GM12874 (cell line): ENCODE results near the gene KIF26A.

Experiments used
- TF ChIP-seq, protein P1 (sequence below): IDR thresholded peaks from 2 replicates; pipeline ENCODE4 v1.5.1; 2011; ENCODE audit warnings: low read depth, mild to moderate bottlenecking, control low read depth, low read length, moderate library complexity; ENCODE audit not compliant: insufficient read depth

Gene KIF26A

DNA sequence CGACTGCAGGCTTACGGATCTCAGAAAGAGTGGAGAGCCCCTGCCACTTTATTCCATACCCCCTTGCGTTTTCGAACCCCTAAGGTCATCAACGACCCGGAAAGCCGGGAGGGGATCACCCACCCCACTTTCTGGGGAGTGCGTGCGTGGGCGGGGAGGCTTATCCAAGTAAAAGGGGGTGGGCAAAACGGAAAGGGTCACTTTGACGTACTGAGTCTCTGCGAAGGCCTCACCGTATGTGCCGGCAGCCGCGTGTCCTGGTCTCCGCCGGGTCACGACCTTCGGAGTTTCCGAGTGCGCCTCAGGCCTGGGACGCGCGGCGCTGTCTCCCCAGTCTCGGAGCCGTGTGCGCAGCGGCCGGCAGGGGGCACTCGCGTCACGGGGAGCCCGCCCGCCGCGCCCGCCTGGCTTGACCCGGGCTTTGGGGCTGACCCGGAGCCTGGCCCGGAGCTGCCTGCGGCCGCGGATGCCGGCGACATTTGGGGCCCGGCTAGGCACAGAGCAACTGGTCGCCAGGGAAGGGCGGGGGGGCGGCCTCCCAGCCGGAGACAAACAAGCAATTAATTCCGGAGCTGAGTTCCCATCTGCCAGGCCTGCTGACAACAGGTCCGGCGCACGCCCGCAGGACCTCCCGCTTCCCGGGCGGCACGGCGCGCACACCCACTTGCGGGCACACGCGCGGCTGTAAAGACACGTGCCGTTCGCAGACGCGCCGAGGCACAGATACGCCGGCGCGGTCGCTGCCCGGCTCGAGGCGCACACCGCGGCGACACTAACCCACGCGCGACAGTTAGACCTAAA lies 890 bp upstream of the KIF26A start:
- TF ChIP-seq, protein P1, sequence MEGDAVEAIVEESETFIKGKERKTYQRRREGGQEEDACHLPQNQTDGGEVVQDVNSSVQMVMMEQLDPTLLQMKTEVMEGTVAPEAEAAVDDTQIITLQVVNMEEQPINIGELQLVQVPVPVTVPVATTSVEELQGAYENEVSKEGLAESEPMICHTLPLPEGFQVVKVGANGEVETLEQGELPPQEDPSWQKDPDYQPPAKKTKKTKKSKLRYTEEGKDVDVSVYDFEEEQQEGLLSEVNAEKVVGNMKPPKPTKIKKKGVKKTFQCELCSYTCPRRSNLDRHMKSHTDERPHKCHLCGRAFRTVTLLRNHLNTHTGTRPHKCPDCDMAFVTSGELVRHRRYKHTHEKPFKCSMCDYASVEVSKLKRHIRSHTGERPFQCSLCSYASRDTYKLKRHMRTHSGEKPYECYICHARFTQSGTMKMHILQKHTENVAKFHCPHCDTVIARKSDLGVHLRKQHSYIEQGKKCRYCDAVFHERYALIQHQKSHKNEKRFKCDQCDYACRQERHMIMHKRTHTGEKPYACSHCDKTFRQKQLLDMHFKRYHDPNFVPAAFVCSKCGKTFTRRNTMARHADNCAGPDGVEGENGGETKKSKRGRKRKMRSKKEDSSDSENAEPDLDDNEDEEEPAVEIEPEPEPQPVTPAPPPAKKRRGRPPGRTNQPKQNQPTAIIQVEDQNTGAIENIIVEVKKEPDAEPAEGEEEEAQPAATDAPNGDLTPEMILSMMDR: peak; percentile 83

DNA sequence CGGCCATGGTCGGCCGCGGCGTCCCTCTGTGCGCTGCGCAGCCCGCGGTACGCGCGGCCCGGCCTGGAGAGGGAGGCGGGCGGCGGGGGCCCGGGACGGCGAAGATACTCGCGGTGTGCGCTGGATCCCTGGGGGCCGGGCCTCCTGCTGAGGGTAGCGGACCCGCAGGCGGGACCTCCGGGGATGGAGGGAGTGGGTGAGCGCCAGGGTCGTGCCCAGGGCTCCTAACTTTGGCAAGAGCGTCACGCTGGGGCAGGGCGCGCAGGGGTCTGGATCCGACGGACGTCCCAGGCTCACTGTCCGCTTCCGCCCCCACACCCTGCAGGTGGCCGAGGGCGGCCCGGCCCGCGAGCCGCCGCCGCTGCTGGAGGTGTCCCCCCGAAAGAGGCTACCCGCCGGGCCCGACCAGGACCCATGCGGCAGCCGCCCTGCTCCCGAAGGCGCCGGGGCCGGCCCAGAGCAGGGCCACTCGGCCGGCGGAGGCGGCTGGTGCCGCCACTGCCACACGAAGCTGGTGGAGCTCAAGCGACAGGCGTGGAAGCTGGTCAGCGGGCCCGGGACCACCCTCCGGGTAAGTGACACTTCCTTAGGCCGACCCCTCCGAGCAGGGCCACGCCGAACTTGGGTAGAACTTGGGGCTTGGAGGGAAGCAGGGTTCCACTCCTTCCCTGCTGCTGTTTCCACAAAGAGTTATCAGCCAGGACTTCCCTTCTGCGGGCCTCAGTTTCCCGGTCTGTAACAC lies 502 bp downstream of the KIF26A start:
- TF ChIP-seq, protein P1: no peak

DNA sequence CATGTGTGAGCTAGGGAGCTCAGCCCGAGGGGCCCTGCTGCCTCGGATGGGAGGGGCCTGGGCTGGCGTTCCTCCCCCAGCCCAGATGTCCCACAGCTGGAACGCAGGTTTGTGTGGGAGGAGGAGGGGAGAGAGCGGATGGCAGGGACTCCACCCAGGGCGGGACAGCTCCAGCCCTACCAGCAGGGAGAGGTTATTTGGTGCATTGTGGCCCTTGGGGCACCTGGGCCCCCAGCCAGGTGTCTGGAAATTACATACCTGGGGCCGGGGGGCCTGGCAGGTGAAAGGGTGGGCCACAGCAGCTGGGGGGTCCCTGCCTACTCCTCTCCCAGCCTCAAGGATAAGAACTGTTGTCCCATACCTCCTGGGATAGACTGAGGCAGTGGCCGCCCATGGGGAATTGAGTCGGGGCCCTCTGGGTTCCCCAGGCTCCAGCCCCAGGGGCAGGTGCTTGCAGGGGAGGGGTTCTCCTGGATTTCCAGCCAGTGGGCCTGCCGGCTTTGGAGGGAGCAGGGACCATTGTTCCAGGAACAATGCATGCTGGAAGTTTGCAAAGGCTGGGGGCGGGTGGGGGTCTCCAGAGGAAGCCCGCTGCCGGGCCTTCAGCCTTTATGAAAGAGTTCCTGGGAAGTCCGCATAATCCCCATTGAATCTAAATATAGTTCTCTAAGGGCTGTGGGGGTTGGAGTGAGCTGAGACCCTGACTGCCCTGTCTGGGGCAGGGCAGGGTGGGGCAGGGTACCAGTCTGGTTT lies 1.2 kb downstream of the KIF26A start:
- TF ChIP-seq, protein P1: no peak

DNA sequence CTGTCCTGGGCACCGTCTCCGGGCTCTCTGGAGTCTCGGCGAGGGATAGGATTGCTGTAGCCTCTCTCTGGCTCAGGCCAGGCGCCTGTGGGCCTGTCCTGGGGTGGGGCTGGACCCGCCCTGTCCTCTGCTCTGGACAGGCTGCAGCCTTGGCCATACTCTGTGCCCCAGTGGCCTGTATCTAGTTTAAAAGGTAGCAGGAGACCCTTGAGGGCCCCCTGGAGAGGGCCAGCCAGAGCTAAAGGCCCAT lies 1.8 kb downstream of the KIF26A start:
- TF ChIP-seq, protein P1: no peak

DNA sequence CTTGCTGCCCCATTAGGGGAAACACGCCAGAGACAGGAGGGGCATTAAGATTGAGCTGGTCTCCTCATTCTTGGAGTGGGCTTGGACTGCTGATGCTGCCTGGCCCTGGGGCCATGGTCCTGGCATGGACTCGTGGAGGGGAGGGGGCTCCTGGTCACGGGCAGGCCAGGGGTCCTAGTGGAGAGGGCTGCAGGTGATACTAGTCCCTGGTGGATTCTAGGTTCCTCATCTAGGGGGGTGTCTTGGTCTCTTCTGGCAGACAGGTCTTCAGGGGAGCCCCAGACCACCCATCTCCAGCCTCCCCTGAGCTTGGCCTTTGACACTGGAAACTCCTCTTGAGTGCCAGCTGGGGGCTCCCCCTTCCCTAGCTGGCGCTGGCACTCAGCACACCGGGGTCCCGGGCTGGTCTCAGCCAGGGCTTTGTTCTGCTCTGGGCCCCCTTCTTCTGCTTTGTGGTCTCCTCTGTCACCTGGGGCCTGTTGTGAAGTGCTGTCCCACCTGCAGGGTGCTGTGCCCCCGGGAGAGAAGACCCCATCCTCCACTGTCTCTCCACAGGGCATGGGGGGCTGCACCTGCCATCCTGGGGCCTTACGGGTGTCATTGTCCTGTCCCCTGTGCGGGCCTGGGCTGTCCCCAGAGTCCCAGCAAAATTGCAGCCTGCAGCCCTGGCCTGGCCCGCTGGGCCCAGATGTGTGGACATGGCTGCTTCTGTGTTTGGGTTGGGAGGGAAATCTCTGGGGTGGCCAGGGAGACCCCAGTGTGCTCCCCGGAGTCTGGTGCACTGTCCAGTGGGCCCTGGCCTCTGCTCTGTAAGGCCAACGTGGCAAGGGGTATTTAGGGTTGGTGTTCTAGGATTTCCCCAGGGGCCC lies 2.3 kb downstream of the KIF26A start:
- TF ChIP-seq, protein P1: no peak

DNA sequence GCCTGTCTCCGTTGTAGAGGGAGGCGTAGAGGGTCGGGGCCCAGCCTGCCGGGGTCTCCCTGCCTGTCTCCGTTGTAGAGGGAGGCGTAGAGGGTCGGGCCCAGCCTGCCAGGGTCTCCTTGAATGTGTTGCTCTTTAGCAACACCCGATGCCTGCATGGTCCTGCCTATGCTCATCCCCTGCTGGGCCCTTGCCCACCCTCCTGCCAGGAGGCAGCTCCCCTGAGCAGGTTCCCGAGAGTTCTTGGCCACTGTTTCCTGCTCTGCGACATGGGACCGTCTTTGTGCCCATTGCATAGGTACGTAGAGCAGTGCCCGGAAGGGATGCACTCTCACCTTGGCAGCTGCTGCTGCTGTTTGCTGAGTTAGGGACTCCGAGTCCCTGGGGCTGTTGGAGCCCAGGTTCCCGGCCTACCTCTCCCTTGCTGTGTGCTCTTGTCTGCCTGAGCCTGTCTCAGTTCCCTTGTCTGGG lies 3.3 kb downstream of the KIF26A start:
- TF ChIP-seq, protein P1: no peak
